Embryonic facial prominence (tissue), 1 donor: ENCODE results near the gene DDC.
"Not testable (repeated sequence)": the region's sequence is repeated elsewhere in the genome, so short reads cannot be mapped to it uniquely, and the experiment has no call there.

Experiments
- DNase-seq: peaks from one replicate; pipeline ENCODE4 v3.0.0-alpha.2; 2016; ENCODE audit errors: extremely low spot score

The DDC gene

DNA sequence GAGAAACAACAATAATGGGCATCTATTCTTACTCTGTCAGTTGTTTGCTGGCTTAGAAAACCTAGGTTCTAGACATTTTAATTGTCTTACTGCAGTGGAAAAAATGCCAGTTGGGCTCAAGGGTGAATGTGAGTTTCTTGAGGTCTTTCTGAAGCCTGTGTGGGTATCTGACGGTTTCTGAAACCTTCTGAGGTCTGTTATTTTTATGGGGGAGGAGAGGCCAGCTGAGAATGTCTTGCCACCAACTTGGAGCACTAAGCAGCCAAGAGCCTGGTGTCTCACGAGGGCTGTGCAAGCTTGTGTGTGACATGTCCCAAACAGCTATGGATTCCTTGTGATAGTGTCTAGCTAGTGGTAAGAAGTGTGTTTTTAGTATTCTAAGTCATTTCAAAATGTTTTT lies 24.2 kb upstream of the DDC start:
- no peak for DNase-seq

DNA sequence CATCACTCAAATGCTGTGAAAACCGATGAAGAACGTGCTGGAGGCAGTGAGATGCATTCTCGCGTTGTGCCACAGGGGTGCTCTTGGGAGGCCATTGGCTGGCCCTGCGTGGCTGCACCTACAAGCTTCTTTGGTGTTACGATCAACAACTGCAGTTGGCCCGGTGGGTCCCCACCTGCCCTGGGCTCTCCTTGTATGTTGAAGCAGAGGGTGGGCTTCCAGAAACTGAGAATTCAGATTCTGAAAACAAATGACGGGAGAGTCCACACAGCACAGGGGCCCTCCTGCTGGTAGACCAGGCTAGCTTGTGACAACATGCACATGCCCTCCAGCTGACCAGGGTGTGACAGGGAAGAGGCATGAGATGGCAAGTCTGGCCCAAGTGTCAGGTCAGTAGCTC lies 23.7 kb upstream of the DDC start:
- no peak for DNase-seq

DNA sequence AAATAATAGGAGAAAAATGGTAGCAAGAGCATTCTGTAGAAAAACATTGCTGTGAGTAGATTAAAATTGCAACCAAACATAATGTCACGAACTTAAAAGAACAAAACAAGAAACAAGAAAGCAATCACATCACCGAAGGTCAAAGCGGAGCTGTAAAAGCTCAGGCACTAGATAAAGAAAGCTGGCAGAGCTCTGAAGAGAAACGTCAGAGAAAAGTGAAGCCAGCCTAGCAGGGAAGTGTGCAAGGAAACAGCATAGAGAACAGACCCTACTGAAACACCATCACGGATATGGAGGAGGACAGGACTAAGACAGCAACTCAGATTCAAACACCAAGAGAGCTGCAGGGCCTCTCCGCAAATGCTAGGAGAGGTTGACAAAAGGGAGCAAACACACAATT lies 22.5 kb upstream of the DDC start:
- no peak for DNase-seq

DNA sequence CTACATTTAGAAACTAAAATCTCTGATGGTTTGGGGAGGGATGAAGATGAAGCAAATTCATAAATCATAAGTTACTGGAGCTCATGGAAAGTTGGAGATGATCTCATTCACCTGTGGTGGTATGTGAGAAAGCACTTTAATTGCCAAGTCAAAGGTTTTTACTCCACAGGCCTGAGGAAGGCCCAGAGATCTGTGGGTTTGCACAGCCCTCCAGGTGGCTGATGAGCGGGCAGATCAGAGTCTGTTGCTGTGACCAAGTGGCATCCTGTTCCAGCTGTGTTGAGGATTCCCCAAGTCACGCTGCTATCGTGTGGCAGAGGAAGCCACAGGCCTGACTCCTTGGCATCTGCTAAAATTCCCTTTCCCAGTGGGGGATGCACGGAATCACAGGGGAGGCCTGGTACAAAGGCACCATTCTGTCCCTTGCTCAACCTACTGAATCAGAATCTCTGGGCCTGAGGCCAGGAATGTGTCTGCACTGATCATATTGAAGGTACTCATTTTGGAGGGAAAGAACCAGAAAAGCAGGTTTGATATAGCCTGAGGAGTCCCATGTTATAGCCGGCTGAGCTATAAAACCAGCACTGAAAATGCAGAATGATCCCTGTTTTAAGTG lies 19.7 kb upstream of the DDC start:
- peak; percentile 11 for DNase-seq

DNA sequence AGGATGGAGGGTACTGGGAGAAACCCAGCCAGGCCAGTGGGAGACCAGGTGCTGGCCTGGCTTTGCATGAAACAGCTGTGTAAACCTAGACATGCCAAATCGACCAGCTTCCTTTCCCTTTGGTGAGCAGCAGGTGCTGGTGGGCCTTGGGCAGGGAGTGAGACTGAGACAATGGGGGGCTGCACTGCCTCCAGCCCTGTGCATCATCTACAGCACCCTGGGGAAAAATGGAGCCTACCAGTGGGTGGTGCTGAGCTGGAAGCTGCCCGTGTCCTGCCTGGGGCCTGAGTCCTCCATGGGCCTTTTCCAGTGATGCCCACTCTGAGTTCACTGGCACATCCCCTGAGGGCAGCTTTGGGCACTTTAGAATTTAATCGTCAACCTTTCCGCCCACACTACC lies 19.2 kb upstream of the DDC start:
- DNase-seq = no peak

DNA sequence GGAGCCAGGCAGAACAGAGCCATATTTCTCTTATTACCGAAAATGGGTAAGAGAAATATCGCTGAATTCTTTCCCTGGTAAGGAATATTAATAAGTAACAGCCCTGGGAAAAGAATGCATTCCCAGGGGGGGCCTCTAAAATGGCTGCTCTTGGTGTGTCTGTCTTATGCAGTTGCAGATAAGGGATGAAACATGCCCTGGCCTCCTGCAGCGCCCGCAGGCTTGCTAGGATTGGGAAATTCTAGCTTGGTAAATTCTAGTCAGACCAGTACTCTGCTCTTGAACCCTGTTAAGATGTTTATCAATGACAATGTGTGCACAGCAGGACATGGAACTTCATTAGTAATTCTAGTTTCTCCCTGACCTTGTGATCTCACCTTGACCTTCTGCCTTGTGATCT lies 18.1 kb upstream of the DDC start:
- DNase-seq = not testable (repeated sequence)

DNA sequence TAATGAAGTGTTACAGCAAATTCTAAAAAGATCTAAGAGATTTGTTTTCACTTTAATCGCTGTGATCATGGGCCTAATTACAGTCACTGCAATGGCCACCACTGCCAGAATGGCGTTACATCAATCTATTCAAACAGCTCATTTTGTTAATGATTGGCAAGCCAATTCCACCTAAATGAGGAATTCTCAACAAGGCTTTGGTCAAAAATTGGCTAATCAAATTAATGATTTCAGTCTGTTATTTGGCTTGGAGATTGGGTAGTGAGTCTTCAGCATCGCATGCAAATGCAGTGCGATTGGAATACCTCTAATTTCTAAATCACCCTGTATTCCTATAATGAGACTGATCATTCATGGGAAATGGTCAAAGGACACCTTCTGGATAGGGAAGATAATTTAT lies 17.1 kb upstream of the DDC start:
- DNase-seq = not testable (repeated sequence)

DNA sequence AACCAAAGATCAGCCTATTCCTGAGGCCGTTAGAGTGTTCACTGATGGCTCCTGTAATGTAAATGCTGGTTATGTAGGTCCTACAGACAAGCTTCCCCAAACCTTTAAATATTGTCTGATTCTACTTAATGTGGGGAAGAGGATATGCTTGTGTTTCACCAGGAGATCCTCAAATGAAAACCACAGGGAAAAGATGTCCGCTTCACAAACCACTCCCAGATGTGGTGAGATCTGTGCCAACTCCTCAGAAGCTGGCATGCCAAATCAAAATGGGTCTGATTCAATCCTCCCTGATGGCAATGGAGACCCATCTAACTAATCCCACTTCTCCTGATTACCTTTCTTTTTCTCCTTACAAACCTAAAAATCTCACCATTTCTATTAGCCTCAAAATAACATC lies 15.5 kb upstream of the DDC start:
- not testable (repeated sequence) for DNase-seq

DNA sequence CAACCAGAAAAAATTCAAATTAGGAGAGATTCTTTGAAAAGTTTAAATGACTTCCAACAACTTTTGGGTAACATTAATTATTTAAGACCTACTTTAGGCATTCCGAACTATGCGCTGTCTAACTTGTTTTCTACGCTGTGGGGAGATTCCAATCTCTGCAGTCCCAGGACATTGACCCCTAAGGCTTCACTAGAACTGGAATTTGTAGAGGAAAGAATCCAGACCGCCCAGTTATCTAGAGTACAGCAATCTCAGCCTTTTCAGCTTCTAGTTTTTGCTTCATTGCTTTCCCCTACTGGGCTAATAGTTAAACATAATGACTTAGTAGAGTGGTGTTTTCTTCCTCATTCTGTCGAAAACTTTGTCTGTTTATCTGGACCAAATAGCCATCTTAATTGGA lies 14.9 kb upstream of the DDC start:
- no peak for DNase-seq

DNA sequence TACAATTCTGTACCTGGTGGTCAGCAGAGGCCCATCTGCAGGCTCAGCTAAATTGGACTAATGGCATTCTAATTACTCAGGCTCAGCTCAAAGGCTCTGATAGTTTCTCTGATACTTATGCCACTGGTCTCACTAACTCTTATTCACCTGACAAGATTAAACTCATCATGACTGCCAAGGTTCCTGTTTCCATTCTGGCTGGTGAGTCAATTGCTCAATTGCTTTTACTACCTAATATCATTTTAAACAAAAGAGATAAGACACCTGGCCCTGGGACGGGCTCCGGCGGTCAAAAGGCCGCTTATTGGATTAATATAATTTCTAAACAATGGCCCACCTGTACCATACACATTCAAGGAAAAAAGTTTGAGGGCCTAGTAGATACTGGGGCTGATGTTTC lies 12.9 kb upstream of the DDC start:
- not testable (repeated sequence) for DNase-seq

DNA sequence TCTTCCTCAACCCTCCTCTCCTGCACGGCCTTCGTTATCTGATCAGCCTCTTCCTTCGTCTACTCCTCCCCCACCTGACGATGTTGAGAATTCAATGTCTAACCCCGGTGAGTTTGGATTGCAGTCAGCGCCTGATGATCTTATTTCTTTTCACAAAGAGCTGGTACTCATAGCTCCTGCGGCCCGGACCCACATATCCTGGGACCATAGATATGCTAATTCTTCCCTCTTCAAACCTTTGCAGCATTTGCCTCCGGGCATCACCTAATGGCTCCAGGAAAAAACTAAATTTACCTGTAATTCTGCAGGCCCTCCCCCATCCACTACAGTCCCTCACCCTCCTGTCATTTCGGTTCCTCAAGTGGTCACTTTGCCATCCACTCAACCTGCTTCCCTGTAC lies 12.4 kb upstream of the DDC start:
- DNase-seq = no peak

DNA sequence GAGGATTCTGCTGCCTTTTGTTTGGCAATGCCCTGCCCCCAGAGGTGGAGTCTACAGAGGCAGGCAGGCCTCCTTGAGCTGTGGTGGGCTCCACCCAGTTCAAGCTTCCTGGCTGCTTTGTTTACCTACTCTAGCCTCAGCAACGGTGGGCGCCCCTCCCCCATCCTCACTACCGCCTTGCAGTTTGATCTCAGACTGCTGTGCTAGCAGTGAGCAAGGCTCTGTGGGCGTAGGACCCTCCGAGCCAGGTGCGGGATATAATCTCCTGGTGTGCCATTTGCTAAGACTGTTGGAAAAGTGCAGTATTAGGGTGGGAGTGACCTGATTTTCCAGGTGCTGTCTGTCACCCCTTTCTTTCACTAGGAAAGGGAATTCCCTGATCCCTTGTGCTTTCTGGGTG lies 11.2 kb upstream of the DDC start:
- DNase-seq = not testable (repeated sequence)

DNA sequence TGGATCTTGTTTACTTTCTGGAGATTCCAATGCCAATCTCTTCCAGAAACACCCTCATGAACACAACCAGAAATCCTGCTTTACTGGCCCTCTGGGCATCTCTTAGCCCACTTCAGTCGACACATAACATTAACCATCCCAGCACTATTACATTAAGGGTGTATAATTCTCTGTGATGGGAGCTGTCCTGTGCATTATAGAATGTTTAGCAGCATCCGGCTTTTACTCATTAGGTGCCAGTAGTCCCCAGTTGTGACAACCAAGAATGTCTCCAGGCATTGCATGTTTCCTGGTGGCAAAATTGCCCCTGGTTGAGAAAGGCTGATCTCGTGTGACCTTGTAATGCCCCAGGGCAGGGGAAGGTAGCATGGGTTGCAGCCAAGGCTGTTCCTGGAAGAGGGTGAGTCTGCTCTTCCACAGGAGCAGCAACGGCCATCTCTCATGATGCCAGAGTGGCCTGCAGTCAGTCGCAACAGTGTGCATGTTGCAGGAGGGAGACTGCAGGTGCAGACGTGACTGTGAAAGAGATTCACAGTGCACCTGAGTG lies 2.6 kb upstream of the DDC start:
- DNase-seq = no peak

DNA sequence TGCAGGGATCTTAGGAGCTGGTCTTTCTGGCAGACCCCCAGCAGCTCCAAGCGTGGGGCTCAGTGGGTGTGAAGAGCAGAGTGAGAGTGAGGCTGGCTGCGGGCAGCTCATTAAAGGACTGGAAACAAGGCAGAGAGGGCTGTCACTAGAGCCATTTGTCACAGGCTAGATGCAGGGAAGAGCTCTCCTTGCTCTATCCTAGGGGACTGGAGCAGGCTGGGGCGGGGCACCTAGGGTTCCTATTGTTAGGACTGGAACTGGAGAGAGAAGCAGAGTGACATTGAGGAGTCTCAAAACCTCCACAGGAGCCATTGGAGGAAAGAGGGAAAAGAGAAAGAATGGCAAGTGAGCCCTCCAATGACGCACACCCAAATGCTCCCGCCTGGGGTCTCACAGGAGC lies 772 bp upstream of the DDC start:
- DNase-seq = no peak

DNA sequence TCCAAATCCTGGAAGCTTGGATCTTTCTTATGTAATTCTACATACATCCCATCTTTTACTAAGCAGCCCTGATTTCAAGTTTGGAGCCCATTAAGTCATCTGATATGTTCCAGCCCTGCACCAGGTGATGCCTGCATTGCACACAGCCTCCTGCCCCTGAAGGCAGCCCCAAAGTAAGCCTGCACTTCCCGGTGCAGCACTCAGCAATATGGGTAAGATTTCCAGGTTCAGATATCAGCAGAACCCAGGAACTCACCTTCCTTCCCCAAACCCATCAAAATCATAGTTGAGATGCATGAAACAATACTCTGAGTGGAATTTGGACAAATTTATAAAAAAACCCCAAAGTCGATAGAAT lies 333 bp upstream of the DDC start:
- DNase-seq = no peak

DNA sequence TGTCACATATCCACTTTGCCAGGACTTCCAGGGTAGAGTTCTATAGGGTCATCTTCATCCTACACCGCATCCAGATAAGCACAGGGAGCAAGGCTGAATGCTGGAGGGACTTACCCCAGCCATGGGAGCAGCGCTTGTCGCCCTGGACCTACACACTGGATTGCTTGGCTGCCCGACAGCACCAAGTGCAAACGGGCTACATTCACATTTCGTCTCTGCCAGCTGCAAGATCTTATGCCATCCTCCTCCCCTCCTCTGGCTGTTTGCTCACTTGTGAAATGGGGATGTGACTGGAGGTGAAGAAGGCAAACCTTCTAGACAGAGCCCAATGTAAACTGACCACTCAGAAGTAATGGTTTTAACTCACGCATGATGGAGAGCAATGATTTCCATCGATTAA lies 1.0 kb downstream of the DDC start:
- DNase-seq = no peak

DNA sequence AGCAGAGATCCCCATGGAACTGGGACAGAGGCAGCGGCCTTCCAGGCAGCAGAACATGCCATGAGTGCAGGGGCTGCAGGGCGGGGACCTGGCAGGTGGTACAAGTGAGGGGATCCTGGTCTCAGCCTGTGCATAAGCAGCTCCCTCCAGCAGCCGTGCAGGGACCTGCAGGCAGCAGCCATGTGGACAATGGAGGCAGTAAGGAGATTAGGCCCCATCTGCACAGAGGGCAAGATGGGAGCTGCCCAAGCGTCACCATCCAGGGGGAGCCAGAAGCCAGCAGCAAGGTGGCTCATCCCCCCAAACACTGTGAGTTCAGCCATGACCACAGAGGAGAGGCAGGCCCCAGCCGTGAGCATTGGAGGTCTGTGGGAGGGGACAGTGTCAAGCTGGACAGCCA lies 3.1 kb downstream of the DDC start:
- DNase-seq = no peak

DNA sequence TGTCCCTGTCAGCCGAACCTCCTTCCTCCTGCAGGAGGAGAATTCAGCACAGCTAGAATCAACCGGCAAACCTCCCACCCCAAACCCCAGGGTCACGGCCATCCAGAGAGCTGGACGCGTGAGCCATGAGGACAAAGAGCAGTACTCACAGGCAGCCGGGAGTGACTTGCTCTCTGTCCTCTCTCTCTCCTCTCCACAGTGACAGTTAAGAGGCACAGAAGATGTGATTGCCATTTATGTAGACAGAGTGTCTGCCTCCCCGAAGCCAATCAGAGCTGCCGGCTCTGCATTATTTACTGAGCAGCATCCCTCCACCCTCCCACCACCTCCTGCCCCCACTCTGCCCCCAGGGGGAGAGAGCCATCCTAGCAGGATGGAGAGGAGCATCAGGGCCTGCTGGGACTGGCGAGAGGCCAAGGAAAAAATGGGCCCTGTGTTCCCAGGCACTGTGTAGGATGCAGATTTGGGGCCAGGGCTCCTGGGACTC lies 4.3 kb downstream of the DDC start:
- DNase-seq = no peak

DNA sequence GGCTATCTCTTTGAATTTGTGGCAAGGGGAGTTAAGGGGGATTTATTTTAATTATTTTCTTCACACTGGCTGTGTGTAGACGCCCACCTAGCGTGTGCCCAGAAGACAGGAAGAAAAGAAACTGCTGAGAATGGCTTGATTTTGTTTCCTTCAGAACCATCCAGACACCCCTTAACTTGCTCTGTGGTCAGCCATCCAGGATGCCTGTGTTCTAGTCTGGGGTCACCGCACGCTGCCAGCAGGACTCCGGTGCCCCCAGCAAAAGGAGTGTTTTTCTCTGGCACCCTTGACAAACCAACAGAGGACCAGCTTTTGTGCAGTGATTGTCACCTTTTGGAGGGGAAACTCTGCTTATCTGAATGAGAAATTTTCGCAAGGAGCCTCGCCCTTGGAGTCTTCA lies 5.3 kb downstream of the DDC start:
- no peak for DNase-seq

DNA sequence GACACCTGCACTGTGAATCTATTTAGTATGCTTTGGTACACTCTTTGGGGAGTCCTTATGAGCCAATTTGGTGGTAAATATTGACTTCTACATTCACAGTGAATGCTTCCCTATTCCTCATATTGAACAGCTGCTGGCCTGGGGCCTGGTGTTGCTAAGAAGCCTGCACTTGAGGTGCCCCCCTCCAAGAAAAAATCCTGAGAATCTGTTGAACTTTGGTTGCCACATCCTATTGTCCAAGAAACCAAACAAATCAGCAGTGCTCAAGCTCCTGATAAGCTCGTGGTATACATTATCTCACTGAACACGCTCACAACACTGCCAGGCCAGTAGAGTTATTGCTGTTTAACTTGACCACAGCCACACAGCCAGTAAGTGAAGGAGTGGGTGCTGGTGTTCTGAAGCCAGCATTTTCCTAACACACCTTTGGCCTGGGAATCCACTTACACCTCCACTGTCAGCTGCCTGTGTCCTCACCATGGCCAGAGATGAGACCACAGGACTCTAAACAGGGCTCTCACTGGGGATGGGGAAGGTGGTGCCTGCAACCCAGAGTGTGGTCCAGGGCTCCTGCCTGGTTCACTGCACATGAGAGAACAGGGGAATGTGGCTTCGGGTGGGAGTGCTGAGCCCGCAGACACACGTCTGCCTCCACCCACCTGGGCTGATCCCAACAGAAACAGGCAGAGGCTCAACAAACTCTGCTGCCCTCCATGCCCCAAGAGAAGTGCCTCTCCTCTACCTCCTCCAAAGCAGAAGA lies 6.7 kb downstream of the DDC start:
- DNase-seq = no peak

DNA sequence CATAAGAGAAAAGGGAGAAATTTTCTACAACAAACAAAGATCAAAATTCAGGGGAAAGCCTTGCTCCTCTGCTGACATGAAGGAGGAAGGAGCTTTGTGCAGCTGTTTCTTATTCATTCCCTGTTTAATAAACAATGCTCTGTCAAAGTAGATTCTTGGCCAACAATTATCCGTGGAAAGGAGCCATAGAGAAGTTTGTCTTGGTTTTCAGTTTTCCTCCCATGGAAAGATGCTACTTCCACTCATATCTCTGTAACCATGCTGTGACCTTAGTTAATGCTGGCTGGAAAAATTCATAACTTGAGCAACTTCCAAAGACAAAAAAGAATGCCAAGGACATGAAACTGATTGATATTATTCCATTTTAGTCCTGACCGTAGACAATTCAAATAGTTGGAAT lies 8.1 kb downstream of the DDC start:
- no peak for DNase-seq

DNA sequence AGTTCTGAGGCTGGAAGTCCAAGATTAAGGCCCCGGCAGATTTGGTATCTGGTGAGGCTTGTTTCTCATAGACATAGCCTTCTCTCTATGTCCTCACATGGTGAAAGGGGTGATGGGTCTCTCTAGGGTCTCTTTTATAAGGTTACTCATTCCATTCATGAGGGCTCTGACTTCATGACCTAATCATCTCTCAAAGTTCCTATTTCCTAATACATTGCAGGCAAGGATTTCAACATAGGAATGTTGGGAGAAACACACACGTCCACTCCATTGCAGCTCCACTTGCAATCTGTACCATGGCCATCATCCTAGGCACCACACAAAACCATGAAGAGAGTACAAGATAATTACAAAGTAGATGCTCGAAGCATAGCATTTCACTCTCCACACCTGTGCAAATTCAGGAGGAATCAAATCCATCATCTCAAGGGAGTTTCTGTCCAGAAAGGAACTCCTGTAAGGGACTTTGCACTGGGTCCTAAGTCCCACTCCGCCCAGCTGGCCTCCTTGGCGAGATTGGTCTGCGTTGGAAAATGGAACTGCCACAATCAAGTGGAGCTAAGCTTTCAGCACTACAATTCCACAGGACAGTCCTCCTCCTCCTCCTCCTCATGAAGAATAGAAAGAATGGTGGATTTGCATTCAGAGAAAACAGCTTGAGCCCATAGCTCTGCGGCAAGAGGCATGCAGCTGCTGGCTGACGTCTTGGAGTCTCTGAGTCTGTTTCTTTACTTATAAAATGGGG lies 8.8 kb downstream of the DDC start:
- DNase-seq = no peak
